ENCODE results near the gene MPP4.

MPP4 gene

DNA sequence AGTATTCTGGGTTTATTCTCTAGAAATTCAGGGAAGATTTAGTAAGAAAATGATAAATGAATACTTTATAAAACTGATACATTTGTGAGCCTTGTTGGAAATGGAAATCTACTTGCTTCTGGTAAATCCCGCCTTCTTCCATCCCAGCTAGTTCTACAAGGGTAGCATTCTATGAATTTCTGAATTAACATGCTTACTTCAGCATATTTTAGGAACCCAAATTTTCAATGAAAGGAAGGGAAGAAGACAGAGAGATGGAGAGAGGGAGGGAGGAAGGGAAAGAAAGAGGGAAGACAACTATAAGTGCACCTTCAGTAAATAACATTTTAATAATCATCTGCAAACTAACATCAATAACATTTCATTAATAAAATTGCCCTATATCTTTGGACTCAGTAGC is 28.6 kb downstream of the MPP4 start:
- no peak for DNase-seq

DNA sequence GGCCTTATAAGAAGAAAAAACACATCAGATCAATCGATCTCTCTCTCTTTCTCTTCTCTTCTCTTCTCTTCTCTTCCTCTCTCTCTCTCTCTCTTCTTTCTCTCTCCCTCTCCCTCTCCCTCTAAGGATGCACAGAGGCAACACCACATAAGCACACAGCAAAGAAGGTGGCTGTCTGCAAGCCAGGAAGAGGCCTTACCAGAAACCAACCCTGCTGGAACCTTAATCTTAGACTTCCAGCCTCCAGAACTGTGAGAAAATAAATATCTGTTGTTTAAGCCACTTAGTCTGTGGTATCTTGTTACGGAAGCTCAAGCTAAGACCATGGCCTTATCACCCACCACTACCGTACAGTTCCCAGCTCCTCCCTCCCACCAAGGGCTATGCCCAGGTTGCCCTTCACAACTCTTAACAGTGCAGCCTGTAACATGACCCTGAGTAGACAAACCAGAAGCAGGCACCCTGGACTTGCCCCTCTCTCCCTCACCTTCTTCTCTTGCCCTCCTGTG is 30.0 kb downstream of the MPP4 start:
- no peak for DNase-seq

DNA sequence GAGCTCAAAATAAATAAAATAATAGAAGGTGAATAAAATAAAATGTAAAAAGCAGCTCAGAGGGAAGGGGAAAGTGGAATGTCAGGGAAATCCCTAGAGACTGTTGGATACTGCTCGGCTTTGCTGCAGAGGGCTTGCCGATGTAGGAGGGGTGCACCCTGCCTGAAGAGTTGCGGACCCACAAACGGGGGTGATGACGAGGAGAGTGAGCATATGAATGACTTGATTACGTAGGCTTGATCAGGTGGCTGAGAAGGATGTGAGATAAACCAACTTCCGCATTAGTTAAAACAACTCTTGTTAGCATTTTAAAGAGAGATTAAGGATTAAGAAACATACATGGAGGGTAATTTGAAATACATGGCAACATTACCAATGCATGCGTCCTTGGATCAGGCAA is 34.1 kb downstream of the MPP4 start:
- no peak for DNase-seq

DNA sequence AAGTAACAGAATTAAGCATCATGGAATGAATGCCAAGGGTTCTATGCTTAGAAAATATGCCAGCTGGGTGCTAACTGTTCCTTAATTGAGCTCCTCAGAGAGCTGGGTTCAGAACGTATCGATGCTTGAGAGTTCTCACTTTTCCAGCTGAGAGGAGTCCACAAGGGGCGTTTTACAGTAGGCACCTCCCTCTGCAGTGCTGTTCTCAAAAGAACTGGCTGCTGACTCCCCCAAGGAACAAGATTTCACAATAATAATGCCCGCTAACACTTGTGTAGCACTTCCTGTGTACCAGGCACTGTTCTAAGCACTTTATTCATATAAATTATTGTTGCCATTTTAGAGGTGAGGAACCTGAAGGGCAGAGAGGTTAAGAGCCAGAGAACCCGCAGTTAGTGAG is 37.1 kb downstream of the MPP4 start:
- DNase-seq, result no peak

DNA sequence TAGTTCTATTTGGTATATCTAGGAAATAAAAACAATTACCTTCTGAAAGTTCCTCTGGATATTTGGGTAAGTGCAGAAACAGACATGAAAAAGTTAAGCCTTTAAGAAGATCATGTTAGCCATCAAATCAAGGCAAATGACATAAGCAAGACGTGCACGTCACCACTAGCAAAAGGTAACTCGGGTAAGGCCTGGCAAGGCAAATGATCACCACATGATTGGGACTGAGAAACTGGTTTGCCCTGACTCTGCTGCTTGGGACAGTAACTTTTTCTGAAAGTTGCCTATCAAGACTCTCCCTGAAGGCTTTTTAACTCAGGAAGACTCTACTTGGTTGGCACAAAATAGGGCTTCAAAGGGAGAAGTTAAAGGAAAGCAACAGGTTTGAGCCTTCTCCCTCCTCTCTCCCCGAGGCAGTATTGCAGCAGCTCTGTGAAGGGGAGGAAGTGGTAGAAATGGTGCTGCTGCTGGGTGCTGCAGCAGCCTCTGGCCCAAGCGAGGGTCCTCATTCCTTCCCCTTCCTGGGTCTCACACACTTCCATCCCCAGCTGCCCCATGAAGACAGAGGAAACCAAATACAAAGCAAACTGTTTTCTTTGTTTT is 38.0 kb downstream of the MPP4 start:
- DNase-seq, result no peak

DNA sequence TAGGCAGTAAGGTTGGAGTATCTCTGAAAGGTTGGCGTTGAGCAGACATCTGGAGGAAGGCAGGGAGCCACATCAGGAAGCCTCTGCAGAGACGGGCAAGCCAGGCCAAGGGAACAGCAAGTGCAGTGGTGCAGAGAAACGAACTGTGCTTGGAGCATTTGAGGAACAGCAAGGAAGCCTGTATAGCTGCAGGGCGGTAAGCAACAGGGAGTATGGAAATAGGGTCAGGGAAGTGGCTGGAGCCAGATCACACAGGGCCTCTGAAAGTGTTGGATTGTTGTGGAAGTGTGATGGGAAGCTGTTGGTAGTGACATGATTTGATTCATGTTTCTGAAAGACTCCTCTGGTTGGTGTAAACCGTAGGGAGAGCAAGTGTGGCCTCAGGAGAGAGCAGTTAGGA is 41.7 kb downstream of the MPP4 start:
- no peak for DNase-seq

DNA sequence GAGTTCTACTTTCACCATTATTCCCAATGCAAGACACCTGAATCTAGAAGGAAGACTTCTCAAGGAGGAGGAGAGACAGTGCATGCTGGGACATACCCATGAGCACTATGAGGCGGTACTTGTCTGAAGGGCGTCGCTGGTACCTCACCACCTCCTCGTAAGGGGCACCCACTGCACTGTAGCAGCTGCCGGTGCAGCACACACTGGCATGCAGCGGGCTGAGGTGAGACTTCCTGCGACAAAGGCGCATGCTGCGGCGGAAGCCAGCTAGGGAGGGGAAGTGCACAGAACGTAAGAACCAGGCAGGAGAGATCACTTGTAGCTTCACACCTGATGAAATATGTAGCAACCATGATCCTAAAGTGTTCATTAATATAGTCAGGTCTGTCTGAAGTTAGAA is 42.3 kb downstream of the MPP4 start:
- no peak for DNase-seq

DNA sequence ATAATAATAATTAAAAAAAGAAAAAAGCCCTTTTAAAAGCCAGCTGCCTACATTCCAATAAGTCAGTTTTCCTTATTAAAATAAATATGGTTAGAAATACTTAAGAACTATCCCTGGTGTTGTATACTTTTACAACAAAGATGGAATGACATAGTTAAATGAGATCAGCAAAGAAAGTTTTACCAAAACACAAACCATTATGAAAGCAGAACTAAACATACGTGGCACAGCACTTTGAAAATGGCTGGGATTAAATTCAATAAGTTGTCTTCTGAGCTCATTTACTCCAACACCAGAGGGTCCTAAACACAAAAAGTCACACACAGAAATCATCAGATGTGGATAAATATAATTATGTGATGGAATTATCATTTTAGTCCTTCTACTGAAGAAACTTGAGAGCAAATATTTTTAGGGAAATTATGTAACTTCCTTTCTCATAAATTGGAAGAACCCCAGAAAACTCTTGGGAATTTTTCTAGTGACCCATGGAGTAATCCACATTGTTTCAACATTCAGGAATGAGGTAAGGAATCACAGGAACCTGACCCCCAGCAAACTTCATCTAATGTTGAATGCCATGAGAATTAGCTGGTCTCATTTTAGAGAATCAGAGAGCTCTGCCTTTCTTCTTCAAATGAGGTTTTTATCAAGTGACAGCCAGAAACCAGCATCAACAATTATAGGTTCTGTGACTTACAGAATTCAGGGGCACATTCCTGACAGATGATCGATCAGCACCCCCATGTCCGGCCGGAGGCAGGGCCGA is 43.6 kb downstream of the MPP4 start:
- peak; percentile 71 for DNase-seq

DNA sequence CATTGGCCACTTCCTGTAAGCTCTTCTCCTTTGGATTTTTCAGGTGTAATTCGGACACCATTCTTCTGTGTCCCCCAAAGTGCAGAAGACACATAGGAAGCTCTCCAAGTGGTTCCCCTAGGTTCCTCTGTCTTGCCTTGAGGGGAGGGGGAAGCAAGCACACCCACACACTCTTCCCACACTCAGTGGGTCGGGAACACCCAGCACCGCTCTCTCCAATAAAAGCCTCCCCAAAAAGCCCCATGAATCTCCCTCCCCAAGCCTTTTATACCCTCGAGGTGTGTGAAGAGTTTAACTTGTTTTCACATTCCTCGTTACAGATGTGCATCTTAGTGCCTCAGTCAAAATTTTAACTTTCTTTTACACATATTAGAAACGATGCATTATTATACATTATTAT is 45.2 kb downstream of the MPP4 start:
- DNase-seq, result no peak

DNA sequence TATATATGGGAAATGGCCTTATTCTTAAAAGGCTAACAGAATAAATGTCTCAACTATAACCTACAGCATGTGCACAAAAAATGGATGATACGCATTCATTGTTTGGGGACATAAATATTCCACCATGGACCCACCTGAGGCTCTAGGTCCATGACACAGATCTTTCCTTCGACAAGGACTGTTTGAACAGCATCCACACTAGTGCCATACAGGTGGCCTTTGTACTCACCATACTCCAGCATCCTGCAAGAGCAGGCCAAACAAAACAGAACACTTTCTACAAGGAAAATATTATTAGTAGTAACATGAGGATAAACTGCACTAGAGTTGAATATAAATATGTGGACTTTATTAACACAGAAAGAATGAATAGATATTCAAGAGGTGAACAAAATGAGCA is 49.0 kb downstream of the MPP4 start:
- DNase-seq, result no peak

DNA sequence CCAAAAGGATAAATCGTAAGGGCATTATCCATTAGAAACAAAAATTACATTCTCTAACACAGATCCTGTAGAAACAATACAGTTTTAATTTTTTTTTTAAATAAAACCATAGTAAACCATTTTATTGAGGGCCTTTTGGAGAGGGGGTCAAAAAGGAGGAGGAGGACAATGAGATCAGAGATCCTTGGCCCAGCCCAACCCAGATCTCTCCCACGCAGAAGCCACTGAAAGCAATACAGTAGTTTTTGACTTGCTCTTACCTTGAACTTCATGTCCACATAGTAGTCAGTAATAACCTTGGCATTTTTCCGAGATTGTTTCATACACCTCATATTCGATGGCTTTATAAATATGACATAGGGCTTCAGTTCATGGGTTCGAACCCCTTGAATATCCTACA is 51.0 kb downstream of the MPP4 start:
- DNase-seq, result peak; percentile 4

DNA sequence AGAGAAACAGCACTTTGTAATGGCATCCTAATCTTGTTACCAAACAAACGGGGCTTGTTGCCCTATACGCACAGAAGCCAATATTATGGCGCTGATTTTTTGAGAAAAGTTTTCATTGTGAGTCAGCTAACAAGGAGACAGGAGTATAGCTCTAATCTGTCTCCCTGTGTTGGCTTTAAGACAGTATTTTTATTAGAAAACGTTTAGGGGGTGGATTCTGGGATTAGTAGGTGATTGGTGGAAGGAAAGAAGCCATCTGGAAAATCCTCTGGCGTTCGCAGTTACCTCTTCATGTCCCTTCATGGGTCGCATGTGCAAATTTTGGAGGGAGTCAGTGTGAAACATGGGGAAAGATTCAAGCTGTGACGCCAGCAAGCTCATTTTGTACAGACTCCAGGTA is 54.4 kb downstream of the MPP4 start:
- DNase-seq, result no peak

DNA sequence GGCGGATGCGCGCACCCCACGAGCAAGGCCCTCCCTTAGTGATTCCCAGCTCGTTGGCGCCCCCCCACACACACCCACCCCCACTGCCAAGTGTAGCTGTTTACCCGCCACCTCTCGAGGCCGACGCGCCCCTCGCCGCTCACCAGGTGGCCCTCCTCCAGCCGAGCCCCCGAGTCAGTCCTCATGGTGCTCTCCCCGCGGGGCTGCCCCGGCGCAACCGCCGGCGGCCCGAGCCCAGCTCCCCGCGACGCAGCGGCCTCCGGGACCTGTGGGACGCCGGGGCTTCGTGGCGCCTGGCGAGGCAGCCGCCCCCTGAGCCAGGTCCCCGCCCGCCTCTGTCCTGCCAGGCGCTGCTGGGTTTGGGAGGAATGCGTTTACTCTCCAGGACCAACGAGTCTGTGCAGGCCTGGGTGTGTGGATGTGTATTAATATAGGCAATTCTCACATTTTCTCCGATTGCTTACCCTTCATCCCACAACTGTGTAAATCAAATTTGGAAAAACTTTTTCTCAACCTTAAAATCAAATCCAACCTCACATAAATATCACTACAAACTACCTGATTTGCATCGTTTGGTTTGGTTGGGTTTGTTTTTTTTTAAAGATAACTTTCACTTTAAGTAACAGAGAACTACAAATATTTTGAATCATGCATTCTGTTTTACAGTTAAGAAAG is 55.1 kb downstream of the MPP4 start, which contains the start of gene TMEM237:
Gene TMEM237 (minus strand): TSS at position 288 of the 675 bp plus-strand sequence. CDS start 103 bp downstream, at position 185.
- peak; percentile 20 for DNase-seq

DNA sequence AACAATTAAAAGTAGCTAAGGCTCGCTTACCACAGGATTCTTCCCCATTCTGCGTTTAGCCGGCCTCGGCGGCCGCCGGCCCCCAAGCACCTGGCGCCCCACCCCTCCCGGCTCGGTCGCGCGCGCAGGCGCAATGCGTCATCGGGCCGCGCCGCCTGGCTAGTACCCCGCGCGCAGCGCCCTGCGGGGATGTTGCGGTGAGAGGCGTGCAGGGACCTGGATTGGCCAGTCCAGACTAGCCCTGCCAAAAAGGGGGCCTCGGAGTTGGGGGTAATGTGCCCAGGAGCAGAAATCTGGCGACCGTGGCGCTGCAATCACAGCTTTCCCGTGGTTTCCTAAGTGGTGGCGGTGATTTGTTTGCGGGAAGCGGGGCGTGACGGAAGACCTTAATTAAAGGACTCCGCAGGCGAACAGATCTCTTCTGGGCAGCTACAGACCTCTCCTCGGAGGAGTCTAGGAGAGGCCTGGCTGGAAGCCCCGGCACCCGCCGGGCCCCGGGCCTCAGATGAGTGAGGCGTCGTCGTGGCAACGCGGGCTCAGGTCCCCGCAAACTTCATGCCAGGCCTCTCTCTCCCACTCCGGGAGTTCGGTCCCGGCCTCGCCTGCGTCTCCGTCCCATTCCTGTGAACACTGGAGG is 55.7 kb downstream of the MPP4 start:
- peak; percentile 55 for DNase-seq

DNA sequence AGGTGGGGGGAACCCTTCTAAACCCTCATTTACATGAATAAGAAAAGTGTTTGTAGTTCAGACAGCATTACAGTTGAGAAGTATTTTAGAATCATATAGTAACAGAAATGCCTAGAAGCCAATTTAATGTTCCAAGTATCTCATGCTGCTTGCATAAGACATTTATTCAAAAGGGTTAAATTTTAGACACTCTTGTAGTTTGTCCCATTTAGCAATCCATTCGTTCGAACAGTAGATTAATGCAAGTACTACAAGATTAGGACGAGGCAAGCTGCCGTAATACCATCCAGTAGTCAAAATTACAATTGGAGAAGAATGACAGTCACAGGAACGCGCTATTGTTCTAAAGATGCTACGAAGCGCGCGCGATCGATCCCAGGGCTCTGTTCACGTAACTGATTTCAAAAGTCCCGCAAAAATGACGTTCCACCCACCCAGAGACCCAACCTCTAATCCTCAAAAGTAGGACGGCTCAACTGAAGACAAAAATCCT is 56.3 kb downstream of the MPP4 start:
- peak; percentile 2 for DNase-seq

DNA sequence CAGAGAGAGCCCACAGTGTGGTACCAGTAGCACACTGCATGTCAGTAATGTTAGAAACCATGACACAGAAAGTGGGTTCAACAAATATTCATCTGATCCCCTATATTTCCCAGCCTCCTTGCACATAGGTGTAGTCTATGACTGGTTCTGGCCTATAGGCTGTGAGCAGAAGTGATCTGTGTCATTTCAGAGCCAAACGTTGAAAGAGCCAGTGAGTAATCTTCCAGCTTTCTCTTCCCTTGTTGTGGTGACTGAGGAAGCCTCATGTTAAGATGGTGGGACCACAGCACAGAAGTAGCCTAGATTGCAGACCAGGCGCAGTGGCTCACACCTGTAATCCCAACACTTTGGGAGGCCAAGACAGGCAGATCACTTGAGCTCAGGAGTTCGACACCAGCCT is 59.2 kb downstream of the MPP4 start:
- DNase-seq, result no peak

DNA sequence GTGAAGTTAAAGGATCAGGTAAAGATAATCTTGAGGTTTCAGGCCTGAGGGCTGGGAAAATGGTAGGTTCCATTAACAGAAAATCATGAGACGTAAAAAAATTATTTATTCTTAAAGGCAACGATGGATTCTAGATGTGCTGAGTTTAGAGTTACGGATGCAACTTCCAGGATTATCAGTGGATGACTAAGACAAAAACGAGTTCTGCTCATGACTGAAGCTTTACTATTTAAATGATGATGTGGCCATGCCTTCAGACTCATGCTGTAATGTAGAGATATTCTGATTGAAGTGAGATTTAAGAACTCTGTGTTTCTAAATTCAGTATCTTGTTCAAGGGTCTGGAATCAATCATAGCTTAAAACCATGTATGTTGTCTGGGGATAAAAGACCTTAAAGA is 60.1 kb downstream of the MPP4 start:
- no peak for DNase-seq

DNA sequence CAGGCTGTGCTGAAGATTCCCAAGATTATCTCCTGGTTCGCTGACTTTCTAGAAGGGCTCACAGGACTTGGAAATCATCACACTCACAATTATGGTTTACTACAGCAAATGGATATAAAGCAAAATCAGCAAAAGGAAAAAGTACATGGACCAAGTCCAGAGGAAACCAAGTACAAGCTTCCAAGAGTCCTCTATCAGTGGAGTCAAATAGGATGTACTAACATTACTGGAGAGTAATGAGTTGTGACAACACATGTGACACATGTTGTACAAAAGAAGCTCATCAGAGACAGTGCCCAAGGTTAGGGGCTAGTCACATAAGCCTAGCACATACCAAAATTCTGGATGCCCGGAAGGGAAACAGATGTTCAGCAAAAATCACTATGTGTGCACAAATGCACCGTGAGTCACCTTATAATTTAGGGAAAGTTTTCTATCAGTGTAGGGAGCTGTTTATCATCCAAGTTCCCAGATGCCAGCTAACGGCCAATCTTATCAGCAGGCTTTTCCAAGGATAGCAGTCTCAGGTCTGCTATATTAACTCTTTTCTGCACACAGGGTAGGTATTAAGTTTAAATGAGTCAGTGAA is 64.7 kb downstream of the MPP4 start:
- DNase-seq, result no peak

DNA sequence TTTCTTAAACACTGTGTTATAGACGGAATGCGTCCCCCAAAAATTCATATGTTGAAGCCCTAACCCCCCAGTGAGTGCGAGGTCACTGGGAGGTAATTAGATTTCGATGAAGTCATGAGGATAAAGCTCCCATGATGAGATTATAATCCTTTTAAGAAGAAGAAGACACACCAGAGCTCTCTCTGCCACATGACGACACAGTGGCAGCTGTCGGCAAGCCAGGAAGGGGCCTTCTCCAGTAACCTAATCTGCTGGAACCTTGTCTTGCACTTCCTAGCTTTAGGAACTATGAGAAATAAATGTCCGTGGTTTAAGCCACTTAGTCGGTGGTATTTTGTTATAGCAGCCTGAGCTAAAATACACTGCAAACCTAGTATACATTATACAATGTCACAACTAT is 67.4 kb downstream of the MPP4 start:
- DNase-seq, result no peak

DNA sequence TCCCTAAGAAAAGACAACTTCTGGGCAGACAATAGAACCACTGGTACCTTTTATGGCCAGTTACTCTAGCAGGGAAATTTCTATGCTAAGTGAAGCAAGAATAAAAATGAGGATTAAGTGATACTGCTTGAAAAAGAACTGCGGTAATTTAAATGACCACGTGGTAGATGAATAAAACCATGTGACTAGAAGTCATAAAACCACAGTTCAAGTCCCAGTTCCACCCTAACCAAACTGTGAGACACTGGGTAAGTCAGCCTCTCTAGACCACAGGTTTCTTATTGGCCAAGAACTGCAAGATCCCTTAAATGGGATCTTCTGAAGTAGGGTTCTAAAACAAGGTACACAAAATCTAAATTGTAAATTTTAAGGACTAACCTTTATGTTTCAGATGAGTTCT is 67.9 kb downstream of the MPP4 start:
- no peak for DNase-seq

DNA sequence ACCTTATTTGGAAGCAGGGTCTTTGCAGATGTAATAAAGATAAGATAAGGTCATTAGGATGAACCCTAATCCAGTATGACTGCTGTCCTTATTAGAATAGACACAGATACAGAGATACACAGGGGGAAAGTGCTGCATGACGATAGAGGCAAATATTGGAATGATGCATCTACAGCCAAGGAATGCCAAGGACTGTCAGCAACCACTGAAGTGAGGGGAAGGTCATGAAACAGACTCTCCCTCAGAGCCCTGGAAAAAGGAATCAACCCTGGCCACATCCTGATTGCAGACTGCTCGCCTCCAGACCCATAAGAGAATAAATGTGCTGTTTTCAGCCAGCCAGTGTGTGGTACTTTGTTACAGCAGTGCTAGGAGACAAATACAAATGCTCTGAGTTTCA is 69.9 kb downstream of the MPP4 start:
- DNase-seq, result no peak

DNA sequence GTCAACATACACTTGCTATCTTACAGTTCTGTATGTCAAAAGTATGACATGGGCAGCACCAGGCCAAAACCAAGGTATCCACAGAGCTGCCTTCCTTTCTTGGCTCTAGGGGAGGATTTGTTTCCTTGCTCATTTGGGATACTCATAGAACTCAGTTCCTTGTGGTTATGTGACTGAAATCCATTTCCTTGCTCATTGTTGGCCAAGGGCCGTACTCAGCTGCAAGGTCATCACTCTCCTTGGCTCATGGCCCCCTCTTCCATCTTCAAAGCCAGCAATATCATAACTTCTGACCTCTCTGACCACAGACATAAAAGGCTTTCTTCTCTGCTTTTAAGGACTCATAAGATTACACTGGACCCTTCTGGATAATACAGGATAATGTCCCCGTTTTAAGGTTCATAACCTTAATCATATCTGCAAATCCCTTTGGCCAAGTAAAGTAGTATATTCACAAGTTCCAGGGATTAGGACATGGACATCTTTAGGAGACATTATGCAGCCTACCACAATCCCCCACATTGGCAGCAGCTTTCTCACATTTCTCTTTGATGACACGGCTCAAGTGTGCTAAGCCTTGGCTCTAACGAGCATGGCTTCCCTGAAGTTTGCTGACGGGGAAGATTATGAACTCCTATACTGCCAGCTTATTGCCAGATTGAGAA is 76.0 kb downstream of the MPP4 start:
- DNase-seq, result no peak
